Stimulated activated CD4-positive, alpha-beta T cell treated with anti-CD3 and anti-CD28 coated beads, TNF-alpha, amount 100 ng/mL, for 24 hours (primary cell): ENCODE results near the gene SGCG.
"Not testable (repeated sequence)": the region's sequence is repeated elsewhere in the genome, so short reads cannot be mapped to it uniquely, and the experiment has no call there.

Experiments
- DNase-seq, 3 experiments: peaks; one replicate each; pipeline ENCODE4 v3.0.0-alpha.2; 2020; ENCODE audit warnings: low read depth in 3 of 3

The SGCG gene

GRCh38 chr13:23180711-23181110, at the start of gene SGCG:
TSS of gene SGCG (plus strand) at chr13:23180979. CDS start at chr13:23203695, 22,716 bp downstream.
- no peak for DNase-seq

- DNase-seq, result no peak
These were observed 46.2 kb upstream of the SGCG start for GRCh38 chr13:23134542-23134941.

GRCh38 chr13:23140492-23140891, 40.3 kb upstream of the SGCG start:
- DNase-seq, result no peak

- DNase-seq, result no peak
These were observed 38.8 kb upstream of the SGCG start for GRCh38 chr13:23141964-23142363.

- not testable (repeated sequence) for DNase-seq
These were observed 38.2 kb upstream of the SGCG start for GRCh38 chr13:23142607-23143006.

- DNase-seq, result no peak
These were observed 36.3 kb upstream of the SGCG start for GRCh38 chr13:23144431-23144830.

- DNase-seq, result no peak
These were observed 34.8 kb upstream of the SGCG start for GRCh38 chr13:23146006-23146405.

GRCh38 chr13:23146811-23147625, 33.8 kb upstream of the SGCG start:
- DNase-seq, result no peak

GRCh38 chr13:23147827-23148226, 33.0 kb upstream of the SGCG start:
- no peak for DNase-seq

- DNase-seq, result no peak
These were observed 23.0 kb upstream of the SGCG start for GRCh38 chr13:23157781-23158180.

GRCh38 chr13:23159205-23159759, 21.5 kb upstream of the SGCG start:
- peak in 1 of 3 experiments; percentile 22 for DNase-seq

- DNase-seq, result no peak
These were observed 20.8 kb upstream of the SGCG start for GRCh38 chr13:23159760-23160637.

- no peak for DNase-seq
These were observed 19.9 kb upstream of the SGCG start for GRCh38 chr13:23160638-23161480.

GRCh38 chr13:23161481-23161825, 19.3 kb upstream of the SGCG start:
- DNase-seq, result no peak

- no peak for DNase-seq
These were observed 4.9 kb upstream of the SGCG start for GRCh38 chr13:23175920-23176319.

- DNase-seq, result no peak
These were observed 1.4 kb downstream of the SGCG start for GRCh38 chr13:23182142-23182541.

GRCh38 chr13:23183292-23183691, 2.5 kb downstream of the SGCG start:
- no peak for DNase-seq

- no peak for DNase-seq
These were observed 4.8 kb downstream of the SGCG start for GRCh38 chr13:23185542-23185941.

- no peak for DNase-seq
These were observed 21.1 kb downstream of the SGCG start for GRCh38 chr13:23201870-23202269.

GRCh38 chr13:23202383-23202782, 21.6 kb downstream of the SGCG start:
- no peak for DNase-seq

- DNase-seq, result no peak
These were observed 22.7 kb downstream of the SGCG start for GRCh38 chr13:23203516-23203915.

GRCh38 chr13:23205807-23206206, 25.0 kb downstream of the SGCG start:
- no peak for DNase-seq
